ENCODE results near the gene PBX1.
"Not testable (repeated sequence)": the region's sequence is repeated elsewhere in the genome, so short reads cannot be mapped to it uniquely, and the experiment has no call there.

Gene PBX1

GRCh38 chr1:164645921-164646320, 86.9 kb downstream of the PBX1 start:
- DNase-seq: no peak

- no peak for DNase-seq
These were observed 88.2 kb downstream of the PBX1 start for GRCh38 chr1:164647211-164647610.

- no peak for DNase-seq
These were observed 89.7 kb downstream of the PBX1 start for GRCh38 chr1:164648636-164649035.

- no peak for DNase-seq
These were observed 90.2 kb downstream of the PBX1 start for GRCh38 chr1:164649146-164649545.

- no peak for DNase-seq
These were observed 91.5 kb downstream of the PBX1 start for GRCh38 chr1:164650531-164650930.

- no peak for DNase-seq
These were observed 92.5 kb downstream of the PBX1 start for GRCh38 chr1:164651351-164651951.

GRCh38 chr1:164652969-164653368, 94.0 kb downstream of the PBX1 start:
- not testable (repeated sequence) for DNase-seq

GRCh38 chr1:164653705-164654104, 94.7 kb downstream of the PBX1 start:
- no peak for DNase-seq

GRCh38 chr1:164654200-164654599, 95.2 kb downstream of the PBX1 start:
- no peak for DNase-seq

- DNase-seq: no peak
These were observed 99.9 kb downstream of the PBX1 start for GRCh38 chr1:164658864-164659263.

GRCh38 chr1:164659621-164660411, 100.8 kb downstream of the PBX1 start:
- DNase-seq: no peak

- DNase-seq: no peak
These were observed 101.4 kb downstream of the PBX1 start for GRCh38 chr1:164660412-164660772.

GRCh38 chr1:164660775-164661174, 101.8 kb downstream of the PBX1 start:
- no peak for DNase-seq

GRCh38 chr1:164662462-164662861, 103.5 kb downstream of the PBX1 start:
- no peak for DNase-seq

- no peak for DNase-seq
These were observed 104.0 kb downstream of the PBX1 start for GRCh38 chr1:164662955-164663354.

GRCh38 chr1:164664127-164664526, 105.1 kb downstream of the PBX1 start:
- no peak for DNase-seq

- DNase-seq: no peak
These were observed 108.0 kb downstream of the PBX1 start for GRCh38 chr1:164667001-164667400.

- DNase-seq: no peak
These were observed 108.6 kb downstream of the PBX1 start for GRCh38 chr1:164667600-164667999.

- DNase-seq: no peak
These were observed 109.8 kb downstream of the PBX1 start for GRCh38 chr1:164668491-164669400.

- DNase-seq: no peak
These were observed 111.0 kb downstream of the PBX1 start for GRCh38 chr1:164670026-164670425.

- no peak for DNase-seq
These were observed 111.8 kb downstream of the PBX1 start for GRCh38 chr1:164670786-164671185.

GRCh38 chr1:164671323-164671965, 112.5 kb downstream of the PBX1 start:
- no peak for DNase-seq

GRCh38 chr1:164671966-164672571, 113.1 kb downstream of the PBX1 start:
- no peak for DNase-seq

Measured in T-helper 9 cell (primary cell).